ENCODE measurements around the gene RTRAF.

GRCh38 chr14:51960866-51961265 is 28.5 kb upstream of the RTRAF start:
- TF ChIP-seq CTCF (IDR thresholded peaks at IDR 0.05) (no peak), ZFX (IDR thresholded peaks at IDR 0.05; ENCODE audit: borderline replicate concordance) (no peak)
